Measurements from ENCODE around the gene CTNNA2. TPM values are rescaled to one million over a fixed set of nuclear protein-coding genes. Genes with fewer than 3 reads are reported as not detected.

The CTNNA2 gene
- total RNA-seq, 6 donors from 2014 or later = not detected

DNA sequence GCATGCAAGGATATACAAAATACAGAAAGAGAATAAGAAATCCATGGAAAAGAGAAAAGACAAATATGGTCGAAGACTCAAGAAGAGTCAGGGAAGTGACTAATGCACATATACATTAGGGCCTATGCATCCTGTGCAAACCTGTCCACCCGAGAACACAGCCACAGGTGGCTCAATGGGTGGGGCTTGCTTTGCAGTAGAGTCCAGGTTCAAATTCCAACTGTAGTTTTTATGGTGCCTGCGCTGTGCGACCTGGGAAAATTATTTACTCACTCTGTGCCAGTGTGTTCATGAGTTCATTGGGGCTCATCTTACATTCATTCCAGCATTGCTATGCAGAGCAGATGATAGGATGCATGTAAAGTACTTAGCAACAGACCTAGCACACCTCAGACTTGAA lies 244.7 kb downstream of the CTNNA2 start:
- no peak for DNase-seq
- H3K36me3 ChIP-seq = no peaks in the 10 kb centered on the region
- WGBS, 2 donors = 85 to 91% methylated on average over 4 of the region's 4 CpGs
- no peak for ATAC-seq (ENCODE audit: low FRiP score in 2 of 2)
- no peaks in the 10 kb centered on the region for H3K4me1 ChIP-seq
- no peaks in the 10 kb centered on the region for H3K9me3 ChIP-seq
- TF ChIP-seq POLR2A (IDR thresholded peaks at IDR 0.05) (no peak), POLR2AphosphoS5 (IDR thresholded peaks at IDR 0.05) (no peak), EP300 (IDR thresholded peaks at IDR 0.05) (no peak)
- TF ChIP-seq, protein P1, sequence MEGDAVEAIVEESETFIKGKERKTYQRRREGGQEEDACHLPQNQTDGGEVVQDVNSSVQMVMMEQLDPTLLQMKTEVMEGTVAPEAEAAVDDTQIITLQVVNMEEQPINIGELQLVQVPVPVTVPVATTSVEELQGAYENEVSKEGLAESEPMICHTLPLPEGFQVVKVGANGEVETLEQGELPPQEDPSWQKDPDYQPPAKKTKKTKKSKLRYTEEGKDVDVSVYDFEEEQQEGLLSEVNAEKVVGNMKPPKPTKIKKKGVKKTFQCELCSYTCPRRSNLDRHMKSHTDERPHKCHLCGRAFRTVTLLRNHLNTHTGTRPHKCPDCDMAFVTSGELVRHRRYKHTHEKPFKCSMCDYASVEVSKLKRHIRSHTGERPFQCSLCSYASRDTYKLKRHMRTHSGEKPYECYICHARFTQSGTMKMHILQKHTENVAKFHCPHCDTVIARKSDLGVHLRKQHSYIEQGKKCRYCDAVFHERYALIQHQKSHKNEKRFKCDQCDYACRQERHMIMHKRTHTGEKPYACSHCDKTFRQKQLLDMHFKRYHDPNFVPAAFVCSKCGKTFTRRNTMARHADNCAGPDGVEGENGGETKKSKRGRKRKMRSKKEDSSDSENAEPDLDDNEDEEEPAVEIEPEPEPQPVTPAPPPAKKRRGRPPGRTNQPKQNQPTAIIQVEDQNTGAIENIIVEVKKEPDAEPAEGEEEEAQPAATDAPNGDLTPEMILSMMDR (IDR thresholded peaks at IDR 0.05) = no peak
- no peak overlapping the region for H3K27ac ChIP-seq
- H3K27me3 ChIP-seq = no peaks in the 10 kb centered on the region
- no peak overlapping the region for H3K4me3 ChIP-seq

DNA sequence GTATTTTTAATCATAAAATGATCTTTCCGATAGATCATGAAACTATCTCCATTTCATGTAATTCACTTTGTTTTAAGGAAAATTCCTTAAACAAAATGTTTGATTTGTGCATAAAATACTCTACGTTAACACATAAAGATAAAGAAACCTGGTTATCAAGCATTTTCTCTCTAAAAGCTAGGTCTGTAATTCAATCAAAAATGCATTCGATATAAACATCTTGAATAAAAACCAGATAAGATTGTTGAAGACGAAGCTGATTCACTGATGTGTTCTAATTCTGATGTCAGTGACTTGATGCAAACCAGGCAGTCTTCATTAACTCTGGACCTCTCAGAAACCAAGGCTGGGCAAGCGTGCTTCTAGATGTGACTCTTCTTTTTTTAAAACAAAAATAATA lies 245.2 kb downstream of the CTNNA2 start:
- TF ChIP-seq POLR2A (IDR thresholded peaks at IDR 0.05) (no peak), POLR2AphosphoS5 (IDR thresholded peaks at IDR 0.05) (no peak), EP300 (IDR thresholded peaks at IDR 0.05) (no peak)
- TF ChIP-seq, protein P1 (IDR thresholded peaks at IDR 0.05) = no peak
- no peaks in the 10 kb centered on the region for H3K36me3 ChIP-seq
- no peak overlapping the region for H3K4me3 ChIP-seq
- WGBS, 2 donors = 75 to 76% methylated on average over 5 of the region's 5 CpGs
- no peaks in the 10 kb centered on the region for H3K9me3 ChIP-seq
- H3K4me1 ChIP-seq = no peaks in the 10 kb centered on the region
- H3K27me3 ChIP-seq = no peaks in the 10 kb centered on the region
- DNase-seq (no peak), ATAC-seq (ENCODE audit: low FRiP score in 2 of 2) (no peak)
- H3K27ac ChIP-seq = no peak overlapping the region

DNA sequence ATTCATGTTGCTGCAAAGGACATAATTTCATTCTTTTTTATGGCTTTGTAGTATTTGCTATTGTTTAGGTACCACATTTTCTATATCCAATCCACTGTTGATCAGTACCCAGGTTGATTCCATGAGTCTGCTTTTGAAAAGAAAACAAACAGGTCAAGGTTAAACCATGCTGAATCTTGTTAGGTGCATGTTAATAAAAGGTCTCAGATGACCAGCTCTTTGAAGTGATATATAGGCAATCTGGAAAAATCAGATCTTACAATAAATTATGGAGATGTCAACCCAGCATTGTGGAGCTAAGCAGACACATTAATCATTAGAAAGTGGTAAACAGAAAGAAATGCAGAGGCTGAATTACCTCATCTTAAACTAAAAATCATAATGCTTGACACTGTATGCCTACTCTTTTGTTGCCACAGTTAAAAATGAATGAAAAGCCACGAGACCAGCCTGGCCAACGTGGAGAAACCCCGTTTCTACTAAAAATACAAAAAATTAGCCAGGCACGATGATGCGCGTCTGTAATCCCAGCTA lies 246.0 kb downstream of the CTNNA2 start:
- DNase-seq = no peak
- ATAC-seq (ENCODE audit: low FRiP score in 2 of 2) = no peak
- H3K4me1 ChIP-seq = no peaks in the 10 kb centered on the region
- H3K27ac ChIP-seq = no peak overlapping the region
- no peaks in the 10 kb centered on the region for H3K9me3 ChIP-seq
- TF ChIP-seq, protein P1 (IDR thresholded peaks at IDR 0.05) = no peak
- TF ChIP-seq POLR2AphosphoS5 (IDR thresholded peaks at IDR 0.05) (no peak), POLR2A (IDR thresholded peaks at IDR 0.05) (no peak), EP300 (IDR thresholded peaks at IDR 0.05) (no peak)
- no peaks in the 10 kb centered on the region for H3K27me3 ChIP-seq
- H3K4me3 ChIP-seq = no peak overlapping the region
- no peaks in the 10 kb centered on the region for H3K36me3 ChIP-seq
- WGBS, 2 donors = 80 to 81% methylated on average over 6 of the region's 6 CpGs

DNA sequence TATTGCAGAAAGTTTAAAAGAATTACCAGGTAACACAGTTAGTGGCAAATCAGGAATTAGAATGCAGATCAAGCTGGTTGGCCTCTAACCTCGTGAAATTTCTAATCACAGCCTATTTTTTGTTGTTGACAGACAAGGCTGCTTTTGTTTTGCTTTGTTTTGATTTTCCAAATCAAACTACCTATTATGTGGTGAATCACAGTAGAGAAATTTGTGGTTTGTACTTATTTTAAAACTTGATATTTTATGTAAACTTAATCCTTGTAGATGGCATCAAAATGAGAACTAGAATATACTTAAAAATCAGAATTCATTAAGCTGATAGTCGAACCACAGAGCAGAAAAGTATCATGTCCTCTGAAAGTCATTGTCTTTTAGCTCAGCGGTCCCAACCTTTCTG lies 258.1 kb downstream of the CTNNA2 start:
- DNase-seq (no peak), ATAC-seq (ENCODE audit: low FRiP score in 2 of 2) (no peak)
- Histone ChIP-seq H3K4me1 (no peaks in the 10 kb centered on the region), H3K27ac (no peak overlapping the region), H3K4me3 (no peak overlapping the region), H3K9me3 (no peaks in the 10 kb centered on the region), H3K27me3 (no peaks in the 10 kb centered on the region), H3K36me3 (no peaks in the 10 kb centered on the region)
- TF ChIP-seq POLR2AphosphoS5 (IDR thresholded peaks at IDR 0.05) (no peak), EP300 (IDR thresholded peaks at IDR 0.05) (no peak), POLR2A (IDR thresholded peaks at IDR 0.05) (no peak)
- TF ChIP-seq, protein P1 (IDR thresholded peaks at IDR 0.05) = no peak
- WGBS, 2 donors = 70% methylated on average over 3 of the region's 3 CpGs

DNA sequence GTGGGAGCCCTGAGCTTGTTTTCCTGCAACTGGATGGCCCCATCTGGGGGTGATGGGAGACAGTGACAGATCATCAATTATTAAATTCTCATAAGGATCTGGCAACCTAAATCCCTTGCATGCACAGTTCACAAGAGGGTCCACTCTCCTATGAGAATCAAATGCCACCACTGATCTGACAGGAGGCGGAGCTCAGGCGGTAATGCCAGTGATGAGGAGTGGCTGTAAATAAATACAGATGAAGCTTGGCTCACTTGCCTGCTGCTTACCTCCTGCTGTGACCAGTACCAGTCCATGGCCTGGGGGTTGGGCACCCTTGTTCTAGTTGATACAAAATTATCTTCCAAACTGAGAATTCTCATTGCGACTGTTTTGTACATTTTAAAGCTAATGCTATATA lies 258.6 kb downstream of the CTNNA2 start:
- H3K27ac ChIP-seq = no peak overlapping the region
- H3K4me1 ChIP-seq = no peaks in the 10 kb centered on the region
- DNase-seq = no peak
- no peak for ATAC-seq (ENCODE audit: low FRiP score in 2 of 2)
- TF ChIP-seq, protein P1 (IDR thresholded peaks at IDR 0.05) = no peak
- no peak for TF ChIP-seq POLR2AphosphoS5 (IDR thresholded peaks at IDR 0.05)
- TF ChIP-seq POLR2A (IDR thresholded peaks at IDR 0.05) = no peak
- no peak for TF ChIP-seq EP300 (IDR thresholded peaks at IDR 0.05)
- WGBS, 2 donors = 88 to 92% methylated on average over 3 of the region's 3 CpGs
- H3K9me3 ChIP-seq = no peaks in the 10 kb centered on the region
- H3K36me3 ChIP-seq = no peaks in the 10 kb centered on the region
- H3K4me3 ChIP-seq = no peak overlapping the region
- no peaks in the 10 kb centered on the region for H3K27me3 ChIP-seq
